ENCODE data around the gene CPVL.

Gene CPVL

DNA sequence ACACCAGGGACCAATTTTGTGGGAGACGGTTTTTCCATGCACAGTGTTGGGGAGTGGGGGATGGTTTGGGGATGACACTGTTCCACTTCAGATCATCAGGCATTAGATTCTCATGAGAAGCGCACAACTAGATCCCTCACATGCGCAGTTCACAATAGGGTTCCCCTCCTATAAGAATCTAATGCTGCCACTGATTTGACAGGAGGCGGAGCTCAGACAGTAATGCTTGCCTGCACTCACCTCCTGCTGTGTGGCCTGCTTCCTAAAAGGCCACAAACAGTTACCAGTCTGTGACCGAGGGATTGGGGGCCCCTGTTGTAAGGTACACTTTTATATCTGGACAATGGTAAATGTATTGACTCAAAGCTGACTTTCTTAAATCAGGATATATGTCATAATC is 142.6 kb downstream of the CPVL start:
- Histone ChIP-seq H3K36me3 (ENCODE audit: control insufficient read depth, insufficient read depth, low read length) (no peaks in the 10 kb centered on the region), H3K4me3 (ENCODE audit: low read depth, low read length) (no peak overlapping the region), H3K9me3 (ENCODE audit: control insufficient read depth, insufficient read depth, low read length) (peaks cover 3% of the 10 kb centered on the region; the same call in 1 of the 2 replicates), H3K4me1 (ENCODE audit: control insufficient read depth, insufficient read depth, low read length) (0 out of 2 replicates have a peak, but pooled peaks cover 12% of the 10 kb centered on the region), H3K9ac (ENCODE audit: low read depth, low read length) (no peak overlapping the region), H3K27ac (ENCODE audit: low read depth, low read length) (no peak overlapping the region), H3K27me3 (ENCODE audit: control insufficient read depth, insufficient read depth, low read length) (no peaks in the 10 kb centered on the region)

DNA sequence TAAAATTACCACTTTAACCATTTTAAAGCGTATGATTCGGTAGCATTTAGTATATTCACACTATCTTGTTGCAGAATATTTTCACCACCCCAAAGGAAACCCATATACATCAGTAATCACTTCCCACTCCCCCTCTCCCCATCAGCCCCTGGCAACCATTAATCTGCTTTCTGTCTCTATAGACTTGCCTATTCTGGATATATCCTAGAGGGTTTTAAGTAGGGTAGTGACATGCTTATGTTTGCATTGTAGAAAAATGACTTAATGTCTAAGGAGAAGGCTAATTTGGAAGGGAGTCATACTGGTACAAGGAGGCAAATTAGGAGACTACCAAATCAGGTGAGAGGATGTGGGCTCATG is 145.6 kb downstream of the CPVL start:
- Histone ChIP-seq H3K9me3 (ENCODE audit: control insufficient read depth, insufficient read depth, low read length) (peaks cover 3% of the 10 kb centered on the region; the same call in 1 of the 2 replicates), H3K36me3 (ENCODE audit: control insufficient read depth, insufficient read depth, low read length) (no peaks in the 10 kb centered on the region), H3K4me1 (ENCODE audit: control insufficient read depth, insufficient read depth, low read length) (peaks cover 9% of the 10 kb centered on the region; the same call in 1 of the 2 replicates), H3K27ac (ENCODE audit: low read depth, low read length) (no peak overlapping the region), H3K9ac (ENCODE audit: low read depth, low read length) (no peak overlapping the region), H3K4me3 (ENCODE audit: low read depth, low read length) (no peak overlapping the region), H3K27me3 (ENCODE audit: control insufficient read depth, insufficient read depth, low read length) (no peaks in the 10 kb centered on the region)

DNA sequence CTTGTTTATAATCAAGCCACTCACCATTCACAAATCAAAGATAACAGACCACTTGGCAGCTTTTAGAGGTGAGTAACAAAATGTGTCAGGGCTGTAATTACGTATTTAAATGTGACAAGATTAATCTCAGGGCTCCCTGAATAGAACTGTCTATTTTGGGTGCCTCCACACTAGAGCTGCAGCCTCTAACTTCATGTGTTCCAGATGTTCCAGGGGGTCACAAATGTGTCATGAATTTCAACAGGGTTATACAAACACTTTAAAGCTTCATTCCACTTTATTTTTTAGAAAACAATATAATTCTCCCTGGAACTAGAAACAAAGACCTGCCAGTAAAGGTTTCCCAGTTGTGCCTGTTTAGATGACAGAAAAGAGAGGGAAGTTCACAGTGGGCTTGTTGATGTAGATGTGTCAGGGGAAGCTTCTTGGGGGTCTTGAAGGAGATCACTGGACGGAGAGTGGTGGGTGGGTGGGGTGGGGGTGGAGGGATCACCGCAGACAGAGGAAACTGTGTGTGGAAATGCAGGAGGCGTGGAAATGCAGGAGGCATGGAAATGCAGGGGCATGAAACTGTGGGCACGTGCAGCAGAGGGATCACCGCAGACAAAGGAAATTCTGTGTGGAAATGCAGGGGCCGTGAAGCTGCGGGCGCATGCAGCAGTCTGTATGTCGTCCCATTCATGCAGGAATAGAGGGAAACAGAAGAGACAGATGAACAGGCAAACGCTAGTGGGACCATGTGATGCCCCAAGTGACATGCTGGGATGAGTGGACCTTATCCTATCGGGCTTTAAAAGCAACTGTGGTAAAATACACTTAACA is 146.2 kb downstream of the CPVL start:
- no peaks in the 10 kb centered on the region for H3K27me3 ChIP-seq (ENCODE audit: control insufficient read depth, insufficient read depth, low read length)
- H3K36me3 ChIP-seq (ENCODE audit: control insufficient read depth, insufficient read depth, low read length) = no peaks in the 10 kb centered on the region
- H3K9me3 ChIP-seq (ENCODE audit: control insufficient read depth, insufficient read depth, low read length) = peaks cover 3% of the 10 kb centered on the region; the same call in 1 of the 2 replicates
- no peak overlapping the region for H3K27ac ChIP-seq (ENCODE audit: low read depth, low read length)
- peaks cover 9% of the 10 kb centered on the region; the same call in 1 of the 2 replicates for H3K4me1 ChIP-seq (ENCODE audit: control insufficient read depth, insufficient read depth, low read length)
- H3K4me3 ChIP-seq (ENCODE audit: low read depth, low read length) = no peak overlapping the region
- H3K9ac ChIP-seq (ENCODE audit: low read depth, low read length) = no peak overlapping the region

DNA sequence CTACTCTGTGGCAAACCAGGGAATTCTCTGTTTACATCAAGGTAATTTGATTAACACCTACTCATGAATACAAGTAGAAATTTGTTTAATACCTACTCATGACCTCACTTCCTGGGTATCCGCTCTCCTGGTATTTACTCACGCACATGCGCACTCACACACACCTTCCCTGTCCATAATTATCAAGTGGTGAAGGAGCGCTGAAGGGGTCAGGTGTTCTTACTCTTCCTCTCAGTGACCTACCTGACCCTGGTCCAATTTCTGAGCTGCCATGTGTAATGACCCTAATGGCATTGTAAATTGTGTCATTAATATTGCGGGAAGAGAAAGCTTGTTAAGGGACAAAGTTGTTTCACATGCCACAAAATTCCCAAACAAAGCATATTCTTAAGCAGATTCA is 146.9 kb downstream of the CPVL start:
- H3K27me3 ChIP-seq (ENCODE audit: control insufficient read depth, insufficient read depth, low read length) = no peaks in the 10 kb centered on the region
- no peak overlapping the region for H3K9ac ChIP-seq (ENCODE audit: low read depth, low read length)
- no peak overlapping the region for H3K4me3 ChIP-seq (ENCODE audit: low read depth, low read length)
- H3K9me3 ChIP-seq (ENCODE audit: control insufficient read depth, insufficient read depth, low read length) = peaks cover 3% of the 10 kb centered on the region; the same call in 1 of the 2 replicates
- no peaks in the 10 kb centered on the region for H3K36me3 ChIP-seq (ENCODE audit: control insufficient read depth, insufficient read depth, low read length)
- H3K4me1 ChIP-seq (ENCODE audit: control insufficient read depth, insufficient read depth, low read length) = peaks cover 9% of the 10 kb centered on the region; the same call in 1 of the 2 replicates
- H3K27ac ChIP-seq (ENCODE audit: low read depth, low read length) = no peak overlapping the region

DNA sequence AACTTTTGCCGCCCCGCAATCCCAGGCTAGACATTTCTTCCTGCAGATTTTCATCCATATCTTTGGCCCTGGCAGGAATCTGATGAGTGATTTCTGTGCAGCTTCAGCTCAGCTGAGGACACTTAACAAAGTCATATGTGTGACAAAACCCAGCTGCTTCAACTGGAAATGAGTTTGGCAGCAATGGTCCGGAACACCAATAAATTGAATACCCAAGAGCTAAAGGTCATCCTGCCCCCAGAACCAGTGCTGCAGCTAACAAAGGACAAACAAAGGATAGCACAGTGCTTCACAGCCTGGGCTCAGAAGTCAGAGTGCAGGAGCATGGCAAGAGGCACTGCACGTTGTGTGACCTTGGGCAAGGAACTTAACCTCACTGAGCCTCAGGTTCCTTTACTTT is 148.2 kb downstream of the CPVL start:
- H3K9ac ChIP-seq (ENCODE audit: low read depth, low read length) = no peak overlapping the region
- no peak overlapping the region for H3K4me3 ChIP-seq (ENCODE audit: low read depth, low read length)
- H3K36me3 ChIP-seq (ENCODE audit: control insufficient read depth, insufficient read depth, low read length) = no peaks in the 10 kb centered on the region
- no peak overlapping the region for H3K27ac ChIP-seq (ENCODE audit: low read depth, low read length)
- H3K4me1 ChIP-seq (ENCODE audit: control insufficient read depth, insufficient read depth, low read length) = peaks cover 9% of the 10 kb centered on the region; the same call in 1 of the 2 replicates
- H3K9me3 ChIP-seq (ENCODE audit: control insufficient read depth, insufficient read depth, low read length) = no peaks in the 10 kb centered on the region
- H3K27me3 ChIP-seq (ENCODE audit: control insufficient read depth, insufficient read depth, low read length) = no peaks in the 10 kb centered on the region

DNA sequence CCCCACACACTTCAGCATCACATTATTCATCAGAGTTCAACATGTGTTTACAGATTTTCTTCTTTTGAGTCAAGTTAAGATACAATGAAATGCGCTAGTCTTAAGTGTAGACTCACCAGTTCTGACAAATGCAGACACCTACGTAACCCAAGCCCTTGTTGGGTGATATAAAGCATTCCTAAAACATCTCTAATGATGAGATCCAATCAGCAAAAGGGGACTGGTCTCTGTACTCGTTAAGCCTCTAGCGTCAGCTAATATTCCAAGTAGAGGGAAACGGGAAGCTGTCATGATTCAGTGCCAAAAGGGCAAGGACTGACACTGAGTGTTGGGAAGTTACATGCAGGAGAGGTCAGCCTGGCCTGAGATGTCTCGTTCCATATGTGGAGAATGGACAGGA is 149.5 kb downstream of the CPVL start:
- H3K4me3 ChIP-seq (ENCODE audit: low read depth, low read length) = no peak overlapping the region
- H3K36me3 ChIP-seq (ENCODE audit: control insufficient read depth, insufficient read depth, low read length) = no peaks in the 10 kb centered on the region
- peaks cover 9% of the 10 kb centered on the region; the same call in 1 of the 2 replicates for H3K4me1 ChIP-seq (ENCODE audit: control insufficient read depth, insufficient read depth, low read length)
- H3K9me3 ChIP-seq (ENCODE audit: control insufficient read depth, insufficient read depth, low read length) = no peaks in the 10 kb centered on the region
- no peak overlapping the region for H3K9ac ChIP-seq (ENCODE audit: low read depth, low read length)
- no peak overlapping the region for H3K27ac ChIP-seq (ENCODE audit: low read depth, low read length)
- no peaks in the 10 kb centered on the region for H3K27me3 ChIP-seq (ENCODE audit: control insufficient read depth, insufficient read depth, low read length)

DNA sequence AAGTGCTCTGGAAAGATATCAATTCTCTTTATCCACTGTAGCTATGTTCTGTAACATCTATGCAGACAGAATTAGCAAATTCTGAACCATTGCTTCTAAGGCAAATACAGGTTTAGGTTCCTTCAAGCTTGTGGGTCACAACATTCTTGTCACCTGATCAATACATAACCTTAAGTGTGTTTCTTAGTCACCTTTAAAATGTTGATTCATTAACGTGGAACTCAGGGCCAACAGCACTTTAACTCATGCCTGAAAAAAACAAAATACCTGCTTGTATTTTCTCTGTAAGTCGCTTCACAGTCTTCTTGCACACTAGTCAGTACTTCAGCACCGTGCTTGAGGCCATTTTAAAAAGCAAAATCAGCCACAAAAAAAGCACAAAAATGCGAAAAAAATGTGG is 153.0 kb downstream of the CPVL start:
- Histone ChIP-seq H3K9ac (ENCODE audit: low read depth, low read length) (no peak overlapping the region), H3K27ac (ENCODE audit: low read depth, low read length) (no peak overlapping the region), H3K4me3 (ENCODE audit: low read depth, low read length) (no peak overlapping the region), H3K9me3 (ENCODE audit: control insufficient read depth, insufficient read depth, low read length) (no peaks in the 10 kb centered on the region), H3K27me3 (ENCODE audit: control insufficient read depth, insufficient read depth, low read length) (no peaks in the 10 kb centered on the region), H3K4me1 (ENCODE audit: control insufficient read depth, insufficient read depth, low read length) (peaks cover 13% of the 10 kb centered on the region; the same call in 1 of the 2 replicates), H3K36me3 (ENCODE audit: control insufficient read depth, insufficient read depth, low read length) (no peaks in the 10 kb centered on the region)

DNA sequence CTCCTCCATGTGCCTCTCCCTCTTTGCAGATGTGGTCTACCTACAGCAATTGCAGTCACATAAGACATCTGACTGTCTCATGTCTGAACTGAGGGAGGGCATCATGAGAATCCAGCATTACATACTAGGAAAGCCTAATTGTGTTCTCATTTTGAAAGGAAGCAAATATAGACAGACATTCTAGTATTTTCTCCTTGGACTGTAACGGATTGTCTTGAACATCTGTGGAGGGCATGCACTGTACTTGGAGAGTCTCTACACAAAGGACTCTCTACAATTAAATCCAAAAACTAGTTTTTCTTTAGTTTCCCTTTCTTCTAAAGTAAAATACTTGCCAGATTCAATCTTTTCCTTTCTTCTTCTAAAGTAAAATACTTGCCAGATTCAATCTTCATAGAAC is 153.5 kb downstream of the CPVL start:
- H3K4me3 ChIP-seq (ENCODE audit: low read depth, low read length) = no peak overlapping the region
- H3K27ac ChIP-seq (ENCODE audit: low read depth, low read length) = no peak overlapping the region
- no peaks in the 10 kb centered on the region for H3K27me3 ChIP-seq (ENCODE audit: control insufficient read depth, insufficient read depth, low read length)
- peaks cover 7% of the 10 kb centered on the region; the same call in 1 of the 2 replicates for H3K4me1 ChIP-seq (ENCODE audit: control insufficient read depth, insufficient read depth, low read length)
- no peaks in the 10 kb centered on the region for H3K36me3 ChIP-seq (ENCODE audit: control insufficient read depth, insufficient read depth, low read length)
- H3K9ac ChIP-seq (ENCODE audit: low read depth, low read length) = no peak overlapping the region
- H3K9me3 ChIP-seq (ENCODE audit: control insufficient read depth, insufficient read depth, low read length) = no peaks in the 10 kb centered on the region

DNA sequence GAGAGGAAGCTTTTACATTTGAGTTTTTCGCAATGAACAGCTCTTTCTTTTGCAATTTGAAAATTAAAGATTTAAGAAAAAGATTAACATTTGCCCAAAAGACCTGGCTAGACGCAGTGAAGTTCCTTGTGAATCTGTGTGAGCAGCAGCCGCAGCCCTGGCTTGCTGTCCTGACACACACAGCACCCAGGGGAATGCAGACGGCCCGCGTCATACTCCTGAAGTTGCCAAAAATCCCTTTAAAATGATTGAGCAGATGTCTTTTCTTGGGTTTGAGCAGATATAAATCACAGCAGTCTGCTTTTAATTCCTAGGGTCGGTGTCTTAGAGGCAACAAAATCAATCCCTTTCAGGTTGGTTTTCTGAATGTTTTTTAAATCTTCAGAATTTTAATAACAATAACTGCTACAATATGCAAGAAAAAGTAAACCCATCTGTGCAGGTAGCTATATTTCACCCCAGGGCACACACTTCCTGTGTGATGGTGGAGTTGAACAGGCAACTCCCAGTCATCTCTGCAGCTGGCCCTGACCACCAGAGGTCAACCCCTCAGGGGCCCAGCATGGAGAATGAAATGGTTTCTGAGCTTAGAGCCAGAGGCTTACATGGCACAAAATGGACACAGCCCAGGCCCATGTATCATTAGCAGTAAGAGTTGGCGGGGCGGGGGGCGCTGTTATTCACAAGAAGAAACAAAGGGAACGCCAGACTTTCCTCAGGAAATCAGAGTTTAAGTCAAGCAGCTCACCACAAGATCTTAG is 156.0 kb downstream of the CPVL start:
- Histone ChIP-seq H3K9me3 (ENCODE audit: control insufficient read depth, insufficient read depth, low read length) (no peaks in the 10 kb centered on the region), H3K27me3 (ENCODE audit: control insufficient read depth, insufficient read depth, low read length) (no peaks in the 10 kb centered on the region), H3K4me1 (ENCODE audit: control insufficient read depth, insufficient read depth, low read length) (0 out of 2 replicates have a peak, but pooled peaks cover 9% of the 10 kb centered on the region), H3K4me3 (ENCODE audit: low read depth, low read length) (no peak overlapping the region), H3K9ac (ENCODE audit: low read depth, low read length) (no peak overlapping the region), H3K27ac (ENCODE audit: low read depth, low read length) (no peak overlapping the region), H3K36me3 (ENCODE audit: control insufficient read depth, insufficient read depth, low read length) (no peaks in the 10 kb centered on the region)

DNA sequence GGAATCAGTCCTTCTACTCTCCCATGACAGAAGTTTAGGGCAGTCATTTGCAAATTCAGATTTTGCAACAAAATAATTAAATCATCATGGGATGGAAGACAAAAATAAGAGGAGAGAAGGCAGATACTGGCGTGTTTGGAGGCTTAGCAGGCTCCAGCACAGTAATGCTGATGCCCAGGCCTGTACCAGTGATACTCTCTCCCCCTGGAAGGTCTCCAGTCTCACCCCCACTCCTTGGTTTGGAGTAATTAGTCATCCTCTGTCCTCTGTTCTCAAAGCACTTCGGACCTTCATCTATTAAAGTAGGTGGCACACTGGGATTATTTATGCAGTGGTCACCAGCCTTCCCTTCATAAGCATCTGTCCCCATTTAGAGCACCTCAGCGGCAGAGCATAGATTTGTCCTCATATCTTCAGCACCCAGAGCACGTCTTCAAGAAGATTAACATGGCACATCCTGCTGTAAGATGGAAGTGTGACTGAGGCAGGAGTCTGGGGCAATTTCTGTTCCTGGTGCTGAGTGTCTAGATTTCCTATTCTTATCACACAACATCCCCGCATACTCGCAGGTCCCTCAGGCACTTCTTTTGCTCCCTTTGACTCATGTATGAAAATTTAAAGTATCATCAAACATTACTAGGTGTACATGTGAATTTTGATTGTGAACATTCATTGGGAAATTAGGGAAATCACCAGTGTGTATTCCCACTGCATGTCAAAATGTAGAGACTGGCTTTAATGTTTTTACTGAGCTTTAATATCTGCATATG is 156.9 kb downstream of the CPVL start:
- Histone ChIP-seq H3K4me1 (ENCODE audit: control insufficient read depth, insufficient read depth, low read length) (peaks cover 16% of the 10 kb centered on the region), H3K4me3 (ENCODE audit: low read depth, low read length) (no peak overlapping the region), H3K9ac (ENCODE audit: low read depth, low read length) (no peak overlapping the region), H3K27ac (ENCODE audit: low read depth, low read length) (no peak overlapping the region), H3K9me3 (ENCODE audit: control insufficient read depth, insufficient read depth, low read length) (no peaks in the 10 kb centered on the region), H3K27me3 (ENCODE audit: control insufficient read depth, insufficient read depth, low read length) (no peaks in the 10 kb centered on the region), H3K36me3 (ENCODE audit: control insufficient read depth, insufficient read depth, low read length) (no peaks in the 10 kb centered on the region)
